T-helper 1 cell treated with Interleukin-12 subunit alpha and Interleukin-12 subunit beta and Interleukin-4 antibody, amounts not matched to agents 30 μg/mL and 1 μg/mL, for 36 hours (primary cell): ENCODE data around the gene BAAT.

ENCODE experiments used
- H3K27ac Mint-ChIP-seq: one replicate; pipeline ENCODE4 v1.8.0; 2021; ENCODE audit warnings: mild to moderate bottlenecking, mixed read lengths
- H3K27me3 Mint-ChIP-seq: one replicate; pipeline ENCODE4 v1.8.0; 2021; ENCODE audit warnings: low read depth, mixed read lengths
- H3K36me3 Mint-ChIP-seq: one replicate; pipeline ENCODE4 v1.8.0; 2021; ENCODE audit warnings: low read depth, mixed read lengths
- H3K4me1 Mint-ChIP-seq: one replicate; pipeline ENCODE4 v1.8.0; 2021; ENCODE audit warnings: low read depth, mixed read lengths
- H3K4me3 Mint-ChIP-seq: one replicate; pipeline ENCODE4 v1.8.0; 2021; ENCODE audit warnings: mild to moderate bottlenecking, moderate library complexity, mixed read lengths
- H3K9me3 Mint-ChIP-seq: one replicate; pipeline ENCODE4 v1.8.0; 2021; ENCODE audit warnings: mixed read lengths

The BAAT gene

DNA sequence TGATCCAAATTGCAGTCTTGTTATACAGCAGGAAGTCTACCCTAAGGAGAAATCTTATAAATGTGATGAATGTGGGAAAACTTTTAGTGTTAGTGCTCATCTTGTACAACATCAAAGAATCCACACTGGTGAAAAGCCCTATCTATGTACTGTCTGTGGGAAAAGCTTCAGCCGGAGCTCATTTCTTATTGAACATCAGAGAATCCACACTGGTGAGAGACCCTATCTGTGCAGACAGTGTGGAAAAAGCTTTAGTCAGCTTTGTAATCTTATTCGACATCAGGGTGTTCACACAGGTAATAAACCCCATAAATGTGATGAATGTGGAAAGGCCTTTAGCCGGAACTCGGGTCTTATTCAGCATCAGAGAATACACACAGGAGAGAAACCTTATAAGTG is 24.3 kb upstream of the BAAT start:
- H3K36me3 Mint-ChIP-seq: peaks cover 64% of the 10 kb centered on the region
- no peaks in the 10 kb centered on the region for H3K4me1 Mint-ChIP-seq
- H3K4me3 Mint-ChIP-seq: no peak overlapping the region
- H3K9me3 Mint-ChIP-seq: peaks cover 85% of the 10 kb centered on the region
- no peaks in the 10 kb centered on the region for H3K27me3 Mint-ChIP-seq
- no peak overlapping the region for H3K27ac Mint-ChIP-seq

GRCh38 chr9:101408374-101409078 is 23.7 kb upstream of the BAAT start:
- no peak overlapping the region for H3K4me3 Mint-ChIP-seq
- no peaks in the 10 kb centered on the region for H3K27me3 Mint-ChIP-seq
- no peak overlapping the region for H3K27ac Mint-ChIP-seq
- H3K9me3 Mint-ChIP-seq: peaks cover 85% of the 10 kb centered on the region
- H3K4me1 Mint-ChIP-seq: no peaks in the 10 kb centered on the region
- peaks cover 66% of the 10 kb centered on the region for H3K36me3 Mint-ChIP-seq

DNA sequence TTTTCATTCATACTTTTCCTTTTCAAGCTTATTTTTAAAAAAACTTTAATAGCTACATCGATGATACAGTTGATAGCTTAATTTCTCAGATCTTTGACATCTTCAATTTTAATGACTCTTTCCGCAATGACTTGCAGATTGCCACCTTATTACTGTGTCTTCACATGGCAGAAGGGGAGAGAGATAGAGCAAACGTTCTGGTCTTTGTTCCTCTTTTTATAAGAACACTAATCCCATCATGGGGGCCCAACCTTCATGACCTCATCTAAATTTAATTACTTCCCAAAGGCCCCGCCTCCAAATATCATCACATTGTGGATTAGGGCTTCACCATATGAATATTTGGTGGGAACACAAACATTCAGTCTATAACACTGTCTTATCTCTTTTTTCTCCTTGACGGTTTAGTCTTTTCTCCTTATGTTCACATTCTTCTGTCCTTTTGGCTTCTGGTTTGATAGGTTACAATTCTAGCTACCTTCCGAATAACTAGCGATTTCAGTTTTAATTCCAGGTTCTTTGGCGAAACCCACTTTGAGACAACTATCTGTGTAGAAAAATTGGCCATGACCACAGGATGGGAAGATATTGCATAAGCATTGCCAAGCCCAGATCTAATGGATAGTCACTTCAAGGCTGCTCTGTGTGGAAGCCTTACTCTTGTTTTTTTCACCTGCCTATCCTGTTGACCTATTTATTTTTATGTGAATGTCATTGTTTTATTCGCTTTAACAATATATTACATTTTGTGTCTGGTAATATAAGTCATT is 18.9 kb upstream of the BAAT start:
- Mint-ChIP-seq H3K36me3 (peaks cover 82% of the 10 kb centered on the region), H3K4me1 (peaks cover 30% of the 10 kb centered on the region), H3K4me3 (no peak overlapping the region), H3K27me3 (no peaks in the 10 kb centered on the region), H3K27ac (no peak overlapping the region), H3K9me3 (peaks cover 69% of the 10 kb centered on the region)

GRCh38 chr9:101400120-101400519 is 15.3 kb upstream of the BAAT start:
- Mint-ChIP-seq H3K27ac (peak overlapping the region; percentile 71), H3K9me3 (peaks cover 43% of the 10 kb centered on the region), H3K4me1 (peaks cover 41% of the 10 kb centered on the region), H3K36me3 (peaks cover 64% of the 10 kb centered on the region), H3K27me3 (no peaks in the 10 kb centered on the region), H3K4me3 (peak overlapping the region; percentile 98)

GRCh38 chr9:101399643-101399970 is 14.8 kb upstream of the BAAT start:
- H3K4me1 Mint-ChIP-seq: peaks cover 41% of the 10 kb centered on the region
- peaks cover 64% of the 10 kb centered on the region for H3K36me3 Mint-ChIP-seq
- H3K9me3 Mint-ChIP-seq: peaks cover 41% of the 10 kb centered on the region
- no peaks in the 10 kb centered on the region for H3K27me3 Mint-ChIP-seq
- H3K27ac Mint-ChIP-seq: peak overlapping the region; percentile 99
- peak overlapping the region; percentile 98 for H3K4me3 Mint-ChIP-seq

- Mint-ChIP-seq H3K27me3 (no peaks in the 10 kb centered on the region), H3K4me3 (peak overlapping the region; percentile 98), H3K27ac (peak overlapping the region; percentile 99), H3K9me3 (peaks cover 41% of the 10 kb centered on the region), H3K36me3 (peaks cover 64% of the 10 kb centered on the region), H3K4me1 (peaks cover 41% of the 10 kb centered on the region)
Measured at GRCh38 chr9:101398930-101399642, 14.3 kb upstream of the BAAT start.

DNA sequence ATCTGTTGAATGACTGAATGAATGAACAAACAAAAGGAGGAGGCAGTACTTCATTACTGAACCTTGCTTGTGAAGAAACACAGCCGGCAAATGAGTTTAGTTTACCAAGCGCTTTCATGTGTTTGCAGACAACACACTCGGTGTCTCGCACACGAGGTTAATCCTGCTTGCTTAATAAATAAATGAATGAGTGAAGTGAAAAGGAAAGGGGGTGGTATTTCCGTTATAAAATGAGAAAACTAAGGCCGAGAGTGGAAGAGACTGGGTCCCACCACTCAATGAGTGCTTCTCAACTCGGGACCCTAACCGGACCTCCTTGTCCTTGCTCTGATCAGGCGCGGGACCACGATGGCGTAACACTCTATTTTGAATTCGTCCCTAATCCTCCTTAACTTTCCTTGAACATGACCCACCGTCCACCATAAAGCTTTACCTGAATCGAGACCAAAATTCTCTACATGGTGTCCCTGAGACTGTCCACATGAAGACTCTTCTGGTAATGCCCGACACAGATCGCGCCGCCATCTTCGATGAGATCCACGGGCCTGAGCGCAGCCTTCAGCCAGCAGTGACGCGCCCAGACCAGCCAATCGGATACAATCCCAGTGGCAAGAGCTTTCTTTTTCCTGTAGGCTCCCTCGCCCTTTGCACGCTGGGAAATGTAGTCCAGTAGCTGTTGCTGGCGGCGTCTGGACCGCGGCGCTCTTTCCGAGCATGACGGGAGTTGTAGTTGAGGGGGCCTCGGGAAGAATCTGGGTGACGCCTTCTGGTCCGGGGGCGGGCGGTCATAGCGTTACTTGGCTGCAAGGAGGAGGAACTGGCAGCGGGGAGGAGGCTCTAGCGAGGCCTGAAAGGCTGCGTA is 13.5 kb upstream of the BAAT start, which contains the start of the genes MRPL50 and ZNF189:
MRPL50 (minus strand) TSS at position 551 of the 862 bp plus-strand sequence; CDS start at position 525, 26 bp downstream.
ZNF189 (plus strand) TSS at position 784 of the 862 bp plus-strand sequence. CDS start 306 bp downstream, outside the sequence.
- Mint-ChIP-seq H3K4me1 (peaks cover 41% of the 10 kb centered on the region), H3K9me3 (peaks cover 40% of the 10 kb centered on the region), H3K27ac (peak within 1 kb of the TSS; percentile 99), H3K27me3 (no peaks in the 10 kb centered on the region), H3K4me3 (peak within 1 kb of the TSS; percentile 98), H3K36me3 (peaks cover 63% of the 10 kb centered on the region)

DNA sequence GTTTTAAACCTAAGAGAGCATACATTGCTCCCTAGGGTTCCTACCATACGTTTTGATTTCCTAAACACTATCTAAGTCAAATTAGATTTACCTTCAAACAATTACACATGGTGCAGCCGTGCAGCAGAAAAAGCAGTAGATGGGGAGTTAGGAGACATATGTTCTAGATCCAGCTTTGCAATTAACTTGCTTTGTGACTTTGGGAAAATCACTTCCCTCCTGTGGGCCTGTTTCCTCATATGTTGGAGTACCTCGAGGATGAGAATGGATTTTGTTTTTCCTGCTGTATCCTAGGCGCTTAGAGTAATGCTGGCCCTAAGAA is 12.9 kb upstream of the BAAT start:
- H3K9me3 Mint-ChIP-seq: peaks cover 40% of the 10 kb centered on the region
- peak overlapping the region; percentile 99 for H3K27ac Mint-ChIP-seq
- H3K36me3 Mint-ChIP-seq: peaks cover 62% of the 10 kb centered on the region
- H3K4me3 Mint-ChIP-seq: peak overlapping the region; percentile 98
- H3K27me3 Mint-ChIP-seq: no peaks in the 10 kb centered on the region
- peaks cover 40% of the 10 kb centered on the region for H3K4me1 Mint-ChIP-seq

GRCh38 chr9:101394687-101395086 is 9.9 kb upstream of the BAAT start:
- peaks cover 24% of the 10 kb centered on the region for H3K4me1 Mint-ChIP-seq
- no peak overlapping the region for H3K27ac Mint-ChIP-seq
- no peak overlapping the region for H3K4me3 Mint-ChIP-seq
- peaks cover 35% of the 10 kb centered on the region for H3K9me3 Mint-ChIP-seq
- no peaks in the 10 kb centered on the region for H3K27me3 Mint-ChIP-seq
- H3K36me3 Mint-ChIP-seq: peaks cover 60% of the 10 kb centered on the region

DNA sequence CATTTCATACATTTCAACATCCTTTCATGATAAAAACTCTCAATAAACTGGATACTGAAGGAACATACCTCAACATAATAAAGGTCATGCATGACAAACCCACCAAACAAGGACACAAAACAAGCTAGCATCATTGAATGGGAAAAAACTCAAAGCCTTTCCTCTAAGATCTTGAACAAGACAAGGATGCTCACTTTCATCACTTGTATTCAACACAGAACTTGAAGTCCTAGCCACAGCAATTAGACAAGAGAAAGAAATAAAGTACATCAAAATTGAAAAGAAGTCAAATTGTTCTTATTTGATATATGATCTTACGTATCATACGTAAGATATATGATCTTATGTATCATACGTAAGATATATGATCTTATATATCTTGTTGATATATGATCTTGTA is 8.3 kb upstream of the BAAT start:
- Mint-ChIP-seq H3K27ac (no peak overlapping the region), H3K4me1 (peaks cover 24% of the 10 kb centered on the region), H3K27me3 (no peaks in the 10 kb centered on the region), H3K9me3 (peaks cover 35% of the 10 kb centered on the region), H3K36me3 (peaks cover 65% of the 10 kb centered on the region), H3K4me3 (no peak overlapping the region)

- H3K27me3 Mint-ChIP-seq: no peaks in the 10 kb centered on the region
- H3K36me3 Mint-ChIP-seq: peaks cover 52% of the 10 kb centered on the region
- H3K9me3 Mint-ChIP-seq: peaks cover 29% of the 10 kb centered on the region
- H3K27ac Mint-ChIP-seq: no peak overlapping the region
- peaks cover 12% of the 10 kb centered on the region for H3K4me1 Mint-ChIP-seq
- H3K4me3 Mint-ChIP-seq: no peak overlapping the region
Measured at GRCh38 chr9:101388507-101388993, 3.7 kb upstream of the BAAT start.

DNA sequence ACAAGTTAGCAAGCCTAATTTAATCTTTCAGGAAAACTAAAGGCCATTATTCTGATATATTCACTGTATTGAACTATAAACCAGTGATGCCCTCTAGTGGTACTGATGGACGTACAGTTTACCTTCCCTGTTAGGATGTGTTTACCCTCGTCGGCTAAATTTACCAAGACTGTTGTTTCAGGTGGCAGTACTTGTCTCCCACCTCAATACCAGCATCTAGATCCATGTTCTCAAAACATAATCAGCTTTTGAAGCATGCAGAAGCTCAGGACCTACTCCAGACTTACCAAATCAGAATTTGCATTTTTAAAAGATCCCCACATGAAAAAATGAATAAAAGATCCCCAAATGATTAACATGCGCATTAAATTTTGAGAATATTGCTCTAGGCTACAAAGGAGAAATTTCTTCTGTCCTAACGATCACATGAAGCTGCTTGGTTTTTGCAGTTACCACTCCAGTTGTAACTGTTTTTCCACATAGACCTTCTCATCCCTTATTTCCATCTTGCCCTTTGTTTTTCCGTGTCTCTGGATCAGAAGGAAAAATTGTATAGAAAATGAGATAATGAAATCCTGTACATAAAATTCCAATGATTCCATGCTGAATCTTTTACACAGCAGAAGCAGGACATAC is 3.2 kb upstream of the BAAT start:
- H3K27me3 Mint-ChIP-seq: no peaks in the 10 kb centered on the region
- H3K36me3 Mint-ChIP-seq: peaks cover 47% of the 10 kb centered on the region
- no peak overlapping the region for H3K27ac Mint-ChIP-seq
- H3K4me1 Mint-ChIP-seq: peaks cover 10% of the 10 kb centered on the region
- no peak overlapping the region for H3K4me3 Mint-ChIP-seq
- peaks cover 23% of the 10 kb centered on the region for H3K9me3 Mint-ChIP-seq

- Mint-ChIP-seq H3K4me3 (no peak overlapping the region), H3K9me3 (peaks cover 10% of the 10 kb centered on the region)
Measured at GRCh38 chr9:101383361-101383760, 1.4 kb downstream of the BAAT start.

More at GRCh38 chr9:101383361-101383760, 1.4 kb downstream of the BAAT start:
- Mint-ChIP-seq H3K27ac (no peak overlapping the region), H3K36me3 (peaks cover 13% of the 10 kb centered on the region), H3K4me1 (no peaks in the 10 kb centered on the region), H3K27me3 (no peaks in the 10 kb centered on the region)
